ENCODE results near the gene TACC3.

TACC3 gene

GRCh38 chr4:1718095-1718850 is 3.0 kb upstream of the TACC3 start:
- DNase-seq (ENCODE audit: low read depth) = no peak
- no peak overlapping the region for H3K4me3 ChIP-seq (ENCODE audit: control insufficient read depth, low read depth, low read length)
- TF ChIP-seq CTCF (IDR thresholded peaks at IDR 0.05; ENCODE audit: control insufficient read depth, insufficient read depth, low read depth, low read length, missing control alignments) = no peak

GRCh38 chr4:1720163-1720983 is 948 bp upstream of the TACC3 start:
- no peak for TF ChIP-seq CTCF (IDR thresholded peaks at IDR 0.05; ENCODE audit: control insufficient read depth, insufficient read depth, low read depth, low read length, missing control alignments)
- no peak for DNase-seq (ENCODE audit: low read depth)
- peak overlapping the region; percentile 60 for H3K4me3 ChIP-seq (ENCODE audit: control insufficient read depth, low read depth, low read length)

GRCh38 chr4:1721666-1722550 is 587 bp downstream of the TACC3 start:
- no peak for DNase-seq (ENCODE audit: low read depth)
- H3K4me3 ChIP-seq (ENCODE audit: control insufficient read depth, low read depth, low read length) = peak overlapping the region; percentile 60
- TF ChIP-seq CTCF (IDR thresholded peaks at IDR 0.05; ENCODE audit: control insufficient read depth, insufficient read depth, low read depth, low read length, missing control alignments) = no peak

- no peak for DNase-seq (ENCODE audit: low read depth)
- no peak for TF ChIP-seq CTCF (IDR thresholded peaks at IDR 0.05; ENCODE audit: control insufficient read depth, insufficient read depth, low read depth, low read length, missing control alignments)
- H3K4me3 ChIP-seq (ENCODE audit: control insufficient read depth, low read depth, low read length) = peak overlapping the region; percentile 60
Measured at GRCh38 chr4:1722551-1723118, 1.3 kb downstream of the TACC3 start.

- DNase-seq (ENCODE audit: low read depth) = no peak
- no peak overlapping the region for H3K4me3 ChIP-seq (ENCODE audit: control insufficient read depth, low read depth, low read length)
- TF ChIP-seq CTCF (IDR thresholded peaks at IDR 0.05; ENCODE audit: control insufficient read depth, insufficient read depth, low read depth, low read length, missing control alignments) = no peak
Measured at GRCh38 chr4:1723131-1723801, 1.9 kb downstream of the TACC3 start.

Data from AG09309 (cell line).